Omental fat pad (tissue), 4 donors: ENCODE results near the gene IVNS1ABP. TPM values are rescaled to one million over a fixed set of nuclear protein-coding genes. Genes with fewer than 3 reads are reported as not detected.

Experiments
- ATAC-seq: fragments of 150-250 bp; one replicate; pipeline ENCODE4 v1.9.1; 2016; ENCODE audit warnings: mild to moderate bottlenecking, moderate library complexity; ENCODE audit not compliant: low FRiP score
- DNase-seq: peaks from one replicate; pipeline ENCODE4 v3.0.0-alpha.2; 2019; ENCODE audit warnings: low spot score
- CTCF ChIP-seq, 3 donors: fragments of 450-650 bp; IDR thresholded peaks; one replicate each; pipeline ENCODE4 v1.5.1; 2016 to 2017; ENCODE audit warnings: antibody characterized with exemption in 3 of 3, mild to moderate bottlenecking in 3 of 3, moderate library complexity in 2 of 3
- total RNA-seq, 4 donors: library from RNA; depleted of rRNA; stranded (reverse); fragments of >200 nt; gene quantifications; one replicate each; pipeline ENCODE4 v1.1.0, GENCODE V29; 2016

Gene IVNS1ABP
- total RNA-seq, 4 donors from 2014 or later: 68.5 to 152 (median 99.2) TPM

GRCh38 chr1:185287451-185287850 is 29.6 kb downstream of the IVNS1ABP start:
- TF ChIP-seq CTCF (IDR thresholded peaks at IDR 0.05): no peak
- DNase-seq (no peak), ATAC-seq (no peak)

- no peak for DNase-seq
- ATAC-seq: no peak
- no peak for TF ChIP-seq CTCF (IDR thresholded peaks at IDR 0.05)
Observed at GRCh38 chr1:185284533-185285276, 32.3 kb downstream of the IVNS1ABP start.

GRCh38 chr1:185284116-185284515 is 32.9 kb downstream of the IVNS1ABP start:
- no peak for ATAC-seq
- DNase-seq: no peak
- TF ChIP-seq CTCF (IDR thresholded peaks at IDR 0.05): no peak

GRCh38 chr1:185281245-185281644 is 35.8 kb downstream of the IVNS1ABP start:
- DNase-seq (no peak), ATAC-seq (no peak)
- TF ChIP-seq CTCF (IDR thresholded peaks at IDR 0.05): no peak

GRCh38 chr1:185280589-185280988 is 36.5 kb downstream of the IVNS1ABP start:
- no peak for TF ChIP-seq CTCF (IDR thresholded peaks at IDR 0.05)
- ATAC-seq (no peak), DNase-seq (no peak)

GRCh38 chr1:185279571-185279970 is 37.5 kb downstream of the IVNS1ABP start:
- no peak for DNase-seq
- no peak for ATAC-seq

More at GRCh38 chr1:185279571-185279970, 37.5 kb downstream of the IVNS1ABP start:
- no peak for TF ChIP-seq CTCF (IDR thresholded peaks at IDR 0.05)
